GM18858 (cell line): Measurements from ENCODE around the gene THOP1.

ENCODE experiments used
- ATAC-seq: cut with Tn5 transposase; IDR thresholded peaks from one replicate; pipeline ENCODE4 v1.9.1; 2021; ENCODE audit not compliant: unreplicated experiment

Gene THOP1

DNA sequence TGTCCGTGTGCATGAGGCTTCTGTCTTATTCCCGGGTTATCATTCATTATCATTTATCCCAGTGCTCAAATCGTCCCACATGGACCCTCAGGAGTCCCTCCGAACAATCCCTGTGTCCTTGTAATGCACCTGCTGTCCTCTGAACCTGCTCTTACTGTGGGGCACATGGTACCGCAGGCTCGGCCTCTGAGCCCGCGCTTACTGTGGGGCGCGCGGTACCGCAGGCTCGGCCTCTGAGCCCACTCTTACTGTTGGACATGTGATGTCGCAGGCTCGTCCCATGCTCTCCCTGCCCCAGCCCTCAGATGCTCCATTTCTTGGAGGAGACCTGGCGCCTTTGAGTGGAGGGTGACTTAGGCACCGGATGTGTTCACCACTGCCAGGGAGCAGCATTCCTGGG, 17.5 kb downstream of the THOP1 start:
- no peak for ATAC-seq

DNA sequence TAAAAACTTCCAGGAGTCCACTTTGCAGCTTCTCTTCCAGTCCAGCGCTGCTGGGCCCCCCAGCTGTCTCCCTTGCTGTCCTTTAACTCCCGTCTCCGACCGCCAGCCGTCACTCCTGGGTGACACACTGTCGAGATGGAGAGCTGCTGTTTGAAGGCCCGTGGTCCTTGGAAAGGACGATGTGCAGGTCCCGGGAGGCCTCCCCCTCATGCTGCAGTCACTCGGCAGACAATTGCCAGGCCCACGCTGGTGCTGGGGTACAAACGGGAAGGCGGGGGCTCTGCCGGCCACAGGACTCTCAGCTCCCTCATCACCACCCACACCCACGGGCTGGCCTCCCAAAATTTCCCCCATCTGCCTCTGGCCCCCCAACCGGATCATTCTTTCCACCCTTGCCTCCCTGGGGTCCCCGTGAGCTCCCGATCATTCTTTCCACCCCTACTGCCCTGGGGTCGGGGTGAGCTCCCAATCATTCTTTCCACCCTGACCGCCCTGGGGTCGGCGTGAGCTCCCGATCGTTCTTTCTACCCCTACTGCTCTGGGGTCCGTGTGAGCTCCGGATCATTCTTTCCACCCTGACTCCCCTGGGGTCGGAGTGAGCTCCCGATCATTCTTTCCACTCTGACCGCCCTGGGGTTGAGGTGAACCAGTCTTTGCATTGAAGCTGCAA, 18.3 kb downstream of the THOP1 start:
- ATAC-seq, result no peak

DNA sequence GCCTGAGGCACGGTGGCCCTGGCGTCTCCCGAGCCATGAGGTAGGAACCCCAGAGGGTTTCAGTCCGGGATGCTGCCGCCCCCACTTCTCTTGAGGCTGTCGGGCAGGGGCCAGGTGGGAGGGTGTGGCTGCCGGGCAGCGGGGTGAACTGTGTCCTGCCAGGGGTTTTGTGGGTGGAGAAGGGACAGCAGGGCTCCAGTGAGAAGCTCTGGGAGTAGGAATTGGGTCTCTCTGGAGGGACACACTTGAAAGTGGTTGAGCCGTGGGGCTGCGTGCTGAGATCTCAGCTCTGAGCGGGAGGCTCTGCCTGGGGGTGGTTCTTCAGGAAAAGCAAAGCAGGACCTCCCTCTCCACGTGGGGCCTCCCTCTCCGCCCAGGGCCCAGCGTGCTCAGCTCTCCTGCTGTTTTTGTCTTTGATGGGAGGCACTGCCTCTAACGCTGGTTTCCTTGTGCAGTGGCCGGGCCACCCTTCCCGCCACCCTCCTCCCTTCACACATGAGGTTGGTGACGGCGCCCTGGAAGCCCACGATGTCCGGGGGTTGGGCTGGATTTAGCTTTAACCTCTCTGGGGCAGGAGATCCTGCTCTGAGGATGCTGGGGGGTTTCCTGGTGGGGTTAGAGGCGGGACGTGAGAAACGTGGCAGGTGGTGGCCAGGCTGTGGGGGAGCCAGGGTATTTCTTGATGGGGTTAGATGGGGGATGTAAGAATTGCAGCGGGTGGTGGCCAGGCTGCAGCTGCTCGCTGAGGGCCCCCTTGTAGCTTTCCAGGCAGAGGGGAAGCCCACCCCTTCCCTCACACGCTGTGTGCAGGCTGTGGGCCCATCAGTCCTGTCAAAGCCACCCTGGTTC, 19.1 kb downstream of the THOP1 start:
- no peak for ATAC-seq

DNA sequence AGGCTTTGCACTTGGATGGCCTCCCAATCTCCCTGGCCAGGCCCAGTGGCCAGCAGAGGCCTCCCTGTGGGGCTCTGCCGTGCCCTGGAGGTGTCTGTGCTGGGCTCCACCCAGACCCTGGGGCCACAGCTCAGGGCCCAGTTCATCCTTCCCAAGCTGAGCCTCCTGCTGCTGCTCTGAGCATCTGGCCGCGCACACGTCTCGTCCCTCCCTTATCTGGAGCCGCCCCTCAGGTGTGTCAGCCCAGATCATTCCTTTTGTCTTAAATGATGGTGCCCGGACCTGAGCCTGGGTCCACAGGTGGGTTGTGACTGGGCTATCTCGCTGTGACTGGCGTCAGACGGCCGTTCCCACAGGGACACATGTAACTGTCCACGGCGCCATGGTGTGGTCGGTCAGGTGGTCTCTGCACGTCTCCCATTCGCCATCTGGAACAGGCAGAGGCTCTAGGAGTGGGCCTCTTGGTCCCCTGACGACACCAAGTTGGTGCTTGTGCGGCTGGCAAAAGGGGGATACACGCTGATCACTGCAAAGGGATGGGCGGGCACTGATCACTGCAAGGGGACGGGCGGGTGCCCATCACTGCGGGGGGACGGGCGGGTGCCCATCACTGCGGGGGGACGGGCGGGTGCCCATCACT, 20.1 kb downstream of the THOP1 start:
- ATAC-seq, result no peak

DNA sequence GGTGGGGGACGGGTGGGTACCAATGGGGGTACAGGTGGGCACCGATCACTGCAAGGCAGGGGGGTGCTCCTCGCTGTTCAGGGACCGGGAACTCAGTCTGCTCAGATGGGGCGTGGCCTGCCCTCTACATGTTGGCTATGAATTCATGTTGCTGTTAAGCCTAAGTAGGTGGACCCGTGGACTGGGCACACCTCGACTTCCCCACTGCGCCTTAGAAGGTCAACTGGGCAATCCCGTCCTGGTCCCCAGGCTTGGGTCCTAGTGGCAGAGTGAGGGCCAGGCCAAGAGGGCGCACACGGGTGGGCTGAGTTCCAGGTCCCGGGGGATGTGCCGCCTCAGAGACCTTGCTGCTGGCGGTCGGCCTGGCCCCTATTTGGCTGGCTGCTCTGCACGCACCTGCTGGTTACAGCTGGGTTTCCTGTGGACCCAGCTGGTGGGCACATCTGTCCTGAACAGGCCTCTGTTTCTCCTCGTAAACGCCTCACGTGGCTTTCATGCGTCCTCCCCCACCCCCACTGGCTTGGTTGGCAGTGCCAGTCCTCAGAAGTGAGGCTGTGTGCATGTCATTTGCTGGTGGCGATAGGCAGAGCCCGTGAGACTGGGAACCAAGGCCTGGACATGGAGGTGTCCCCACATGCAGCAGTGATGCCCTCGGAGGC, 20.8 kb downstream of the THOP1 start:
- no peak for ATAC-seq

DNA sequence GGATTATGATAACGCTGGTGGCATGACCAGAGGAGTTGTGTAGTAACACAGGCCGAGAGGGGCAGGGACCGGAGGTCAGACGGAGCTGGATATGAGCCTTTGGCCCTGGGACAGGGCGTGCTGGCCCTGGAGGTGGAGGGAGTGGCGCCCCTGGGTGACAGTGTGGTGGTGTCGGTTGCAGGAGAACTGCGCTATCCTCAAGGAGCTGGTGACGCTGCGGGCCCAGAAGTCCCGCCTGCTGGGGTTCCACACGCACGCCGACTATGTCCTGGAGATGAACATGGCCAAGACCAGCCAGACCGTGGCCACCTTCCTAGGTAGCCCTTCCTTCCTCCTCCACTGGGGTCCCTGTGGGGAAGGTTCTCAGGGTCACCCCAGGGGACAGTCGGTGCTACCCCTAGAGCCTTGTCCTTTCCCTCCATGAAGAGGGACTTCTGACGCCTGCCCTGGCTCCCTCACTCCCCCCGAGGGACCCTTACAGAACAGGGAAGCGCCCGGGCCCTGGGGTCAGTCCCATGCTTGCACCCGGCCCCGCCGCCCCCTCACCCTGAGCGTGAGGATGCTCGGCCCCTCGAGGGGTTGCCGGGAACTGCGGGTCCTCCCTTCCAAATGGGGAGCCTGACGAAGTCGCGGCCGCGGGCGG, 21.6 kb downstream of the THOP1 start:
- ATAC-seq, result no peak

DNA sequence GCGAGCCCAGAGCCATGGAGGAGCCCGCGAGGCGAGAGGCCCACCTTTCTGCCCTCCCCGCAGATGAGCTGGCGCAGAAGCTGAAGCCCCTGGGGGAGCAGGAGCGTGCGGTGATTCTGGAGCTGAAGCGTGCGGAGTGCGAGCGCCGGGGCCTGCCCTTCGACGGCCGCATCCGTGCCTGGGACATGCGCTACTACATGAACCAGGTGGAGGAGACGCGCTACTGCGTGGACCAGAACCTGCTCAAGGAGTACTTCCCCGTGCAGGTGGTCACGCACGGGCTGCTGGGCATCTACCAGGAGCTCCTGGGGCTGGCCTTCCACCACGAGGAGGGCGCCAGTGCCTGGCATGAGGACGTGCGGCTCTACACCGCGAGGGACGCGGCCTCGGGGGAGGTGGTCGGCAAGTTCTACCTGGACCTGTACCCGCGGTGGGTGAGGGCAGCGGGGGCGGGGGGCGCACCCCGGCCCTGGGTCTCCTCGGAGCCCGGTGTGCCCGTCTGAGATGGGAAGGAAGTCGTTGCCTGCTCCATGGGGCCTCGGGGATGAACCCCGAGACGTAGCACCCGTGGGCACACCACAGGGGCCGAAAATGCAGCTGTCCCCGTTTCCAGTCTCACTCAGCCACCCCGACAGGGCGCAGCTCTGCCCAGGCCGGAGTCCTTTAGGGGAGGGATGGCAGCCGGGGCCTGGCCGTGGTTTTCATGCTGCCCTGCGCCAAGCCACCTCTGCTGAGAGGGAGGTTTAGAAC, 22.3 kb downstream of the THOP1 start:
- no peak for ATAC-seq

DNA sequence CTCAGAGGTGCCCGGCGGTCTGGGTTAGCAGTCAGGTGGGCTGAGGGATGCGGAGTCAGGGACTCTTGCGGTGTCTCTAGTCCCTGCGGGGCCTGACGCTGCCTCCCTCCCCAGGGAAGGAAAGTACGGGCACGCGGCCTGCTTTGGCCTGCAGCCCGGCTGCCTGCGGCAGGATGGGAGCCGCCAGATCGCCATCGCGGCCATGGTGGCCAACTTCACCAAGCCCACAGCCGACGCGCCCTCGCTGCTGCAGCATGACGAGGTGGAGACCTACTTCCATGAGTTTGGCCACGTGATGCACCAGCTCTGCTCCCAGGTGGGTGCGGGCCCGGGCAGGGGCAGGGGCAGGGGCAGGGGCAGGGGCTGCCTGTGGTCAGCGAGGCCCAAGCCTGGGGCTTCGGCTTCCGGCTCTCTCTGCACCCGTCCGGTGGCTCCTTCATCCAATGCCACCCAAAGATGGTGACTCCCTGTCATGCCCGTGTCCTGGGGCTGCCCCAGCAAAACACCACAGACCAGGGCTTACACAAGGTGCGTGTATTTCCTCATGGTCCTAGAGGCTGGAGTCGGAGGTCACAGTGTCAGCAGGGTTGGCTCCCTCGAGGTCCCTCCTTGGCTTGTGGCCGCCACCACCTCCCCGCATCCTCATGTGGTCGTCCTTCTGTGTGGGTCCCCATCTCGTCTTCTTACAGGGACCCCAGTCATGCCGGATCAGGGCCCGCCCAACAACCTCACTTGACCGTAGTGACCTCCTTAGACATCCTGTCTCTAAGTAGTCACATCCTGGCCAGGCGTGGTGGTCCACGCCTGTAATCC, 23.0 kb downstream of the THOP1 start:
- ATAC-seq, result no peak

DNA sequence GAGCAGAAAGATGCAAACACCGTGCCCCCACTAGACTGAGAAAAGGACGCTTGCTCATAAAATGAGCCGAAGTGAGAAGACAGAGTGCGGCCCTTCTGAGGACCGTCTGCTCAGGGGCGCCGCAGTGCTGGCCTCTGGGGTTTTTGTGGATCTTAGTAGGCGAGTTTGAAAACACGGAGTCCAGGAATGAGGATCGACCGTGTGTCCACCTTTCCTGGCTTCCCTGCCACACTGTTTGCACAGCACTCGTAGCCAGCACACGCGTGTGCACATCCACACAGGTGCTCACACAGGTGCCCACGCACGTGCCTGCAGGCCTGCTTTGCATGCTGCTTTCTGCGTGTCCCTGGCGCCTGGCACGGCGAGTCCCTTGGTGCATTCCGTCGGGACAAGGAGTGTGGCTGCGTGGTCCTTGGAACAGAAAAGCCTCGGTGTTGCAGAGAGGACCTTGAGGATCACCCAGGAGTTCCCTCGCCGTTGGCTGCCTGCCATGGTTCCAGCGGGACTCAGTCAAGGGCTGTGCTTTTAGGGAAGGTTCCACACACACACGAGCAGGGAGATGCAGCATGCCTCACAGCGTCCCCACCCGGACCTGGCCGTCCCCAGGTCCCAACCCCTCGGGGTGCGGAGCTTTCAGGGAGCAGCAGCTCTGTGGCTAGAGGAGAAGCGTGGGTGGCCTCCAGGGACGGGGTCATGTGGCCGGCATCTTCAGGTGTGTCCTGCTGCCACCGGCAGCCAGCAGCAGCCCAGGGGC, 24.3 kb downstream of the THOP1 start:
- ATAC-seq, result no peak

DNA sequence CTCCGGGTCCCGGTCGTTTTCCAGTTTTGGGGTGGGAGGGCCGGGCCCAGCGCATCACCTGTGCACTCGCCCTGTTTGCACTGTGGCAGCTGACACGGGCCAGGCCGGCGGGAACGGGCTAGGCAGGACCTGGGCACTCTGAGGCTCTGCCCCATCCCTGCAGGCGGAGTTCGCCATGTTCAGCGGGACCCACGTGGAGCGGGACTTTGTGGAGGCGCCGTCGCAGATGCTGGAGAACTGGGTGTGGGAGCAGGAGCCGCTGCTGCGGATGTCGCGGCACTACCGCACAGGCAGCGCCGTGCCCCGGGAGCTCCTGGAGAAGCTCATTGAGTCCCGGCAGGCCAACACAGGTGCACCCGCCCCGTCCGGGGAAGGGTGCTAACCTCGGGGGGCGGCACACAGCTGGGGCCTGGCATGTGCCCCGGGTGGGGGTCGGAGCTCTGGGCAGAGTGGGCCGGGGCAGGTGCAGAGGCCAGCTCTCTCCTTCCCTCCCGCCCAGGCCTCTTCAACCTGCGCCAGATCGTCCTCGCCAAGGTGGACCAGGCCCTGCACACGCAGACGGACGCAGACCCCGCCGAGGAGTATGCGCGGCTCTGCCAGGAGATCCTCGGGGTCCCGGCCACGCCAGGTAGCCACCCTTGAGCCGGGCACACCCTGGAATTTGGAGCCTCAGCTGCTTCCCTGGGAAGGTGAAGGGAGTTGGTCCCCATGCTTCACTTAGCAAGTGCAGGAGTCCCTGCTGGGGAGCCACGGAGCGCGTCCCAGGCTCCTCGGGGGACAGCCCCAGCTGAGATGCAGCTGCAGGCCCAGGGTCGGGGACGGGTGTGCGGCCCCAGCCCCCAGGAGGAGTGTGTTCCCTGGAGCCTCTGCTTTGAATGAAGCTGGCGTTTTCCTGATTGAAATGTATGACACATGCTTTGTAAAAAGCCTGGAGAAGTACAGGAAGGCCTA, 25.1 kb downstream of the THOP1 start:
- ATAC-seq, result no peak

DNA sequence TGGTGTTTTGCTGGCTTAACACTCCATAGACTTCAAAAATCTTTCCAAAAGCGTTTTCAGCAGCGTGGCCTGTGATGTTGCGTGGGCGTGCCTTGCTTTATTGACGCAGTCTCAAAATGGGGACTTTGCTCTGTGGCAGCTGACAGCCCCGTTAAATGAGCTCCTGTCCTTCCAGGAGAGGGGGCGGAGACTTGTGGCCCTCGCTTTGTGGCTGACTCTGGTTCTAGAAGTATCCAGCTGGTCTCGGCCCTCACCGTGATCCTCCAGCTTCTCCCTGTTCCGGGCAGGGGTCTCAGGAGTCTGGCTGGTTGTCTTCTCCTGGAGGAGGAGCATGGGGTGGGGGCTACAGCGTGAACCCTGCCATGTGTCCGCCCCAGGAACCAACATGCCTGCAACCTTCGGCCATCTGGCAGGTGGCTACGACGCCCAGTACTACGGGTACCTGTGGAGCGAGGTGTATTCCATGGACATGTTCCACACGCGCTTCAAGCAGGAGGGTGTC, 26.0 kb downstream of the THOP1 start:
- ATAC-seq, result no peak

DNA sequence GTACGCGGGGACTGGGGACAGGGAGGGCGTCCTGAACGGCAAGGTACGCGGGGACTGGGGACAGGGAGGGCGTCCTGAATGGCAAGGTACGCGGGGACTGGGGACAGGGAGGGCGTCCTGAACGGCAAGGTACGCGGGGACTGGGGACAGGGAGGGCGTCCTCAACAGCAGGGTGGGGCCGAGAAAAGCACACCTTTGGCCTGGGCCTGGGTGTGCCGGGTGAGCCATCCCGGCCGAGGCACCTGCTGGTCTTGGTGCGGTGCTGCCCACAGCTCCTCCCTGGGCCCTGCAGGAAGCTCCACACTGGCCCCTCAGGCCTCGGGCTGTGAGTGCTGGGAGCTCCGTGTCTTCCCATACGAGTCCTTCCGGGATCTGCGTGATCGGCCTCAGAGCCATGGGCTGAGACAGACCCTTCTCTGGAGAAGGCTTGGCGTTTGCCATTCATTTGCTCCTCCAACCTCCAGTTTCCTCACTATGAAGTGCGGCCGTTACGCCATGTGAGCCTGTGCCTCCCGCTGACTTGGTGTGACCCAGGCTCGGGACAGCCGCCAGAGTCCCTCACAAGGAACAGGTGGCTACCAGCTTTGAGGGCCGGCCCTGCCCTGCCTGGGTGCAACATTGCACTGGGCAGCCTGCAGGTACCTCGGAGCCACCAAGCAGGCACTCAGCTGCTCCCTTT, 26.6 kb downstream of the THOP1 start:
- no peak for ATAC-seq

DNA sequence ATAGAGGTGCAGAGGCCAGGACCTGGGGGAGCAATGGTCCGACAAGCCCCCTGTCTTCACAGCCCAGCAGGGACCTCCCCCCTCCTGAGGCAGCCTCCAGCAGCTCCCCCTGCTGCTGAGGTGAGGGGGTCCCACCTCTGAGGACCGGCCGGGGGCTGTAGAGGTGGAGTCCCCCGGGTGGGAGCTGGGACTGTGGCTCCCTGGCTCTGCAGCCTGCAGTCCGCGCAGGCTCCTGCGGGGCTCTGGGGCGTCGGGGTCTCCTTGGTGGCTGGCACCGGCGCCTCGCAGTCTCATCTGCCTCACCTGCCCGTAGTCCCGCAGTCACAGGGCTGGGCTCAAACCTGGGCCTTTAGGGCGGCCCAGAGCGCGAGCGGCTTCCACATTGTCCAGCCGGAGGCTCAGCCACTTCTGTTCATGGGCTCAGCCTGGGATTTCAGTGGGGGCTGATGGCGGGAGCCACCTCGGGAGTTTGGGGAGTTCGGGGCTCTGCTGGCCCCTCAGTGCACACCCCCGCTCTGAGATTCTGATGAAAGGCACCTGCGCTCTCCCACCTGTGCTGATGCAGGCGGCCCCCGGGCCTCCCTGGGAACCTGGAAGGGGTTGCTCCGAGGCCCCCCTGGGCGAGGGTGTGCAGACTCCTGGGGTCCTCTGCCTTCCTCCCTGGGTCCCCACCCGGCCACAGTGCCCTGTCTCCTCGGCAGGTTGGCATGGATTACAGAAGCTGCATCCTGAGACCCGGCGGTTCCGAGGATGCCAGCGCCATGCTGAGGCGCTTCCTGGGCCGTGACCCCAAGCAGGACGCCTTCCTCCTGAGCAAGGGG, 27.3 kb downstream of the THOP1 start:
- ATAC-seq, result no peak

DNA sequence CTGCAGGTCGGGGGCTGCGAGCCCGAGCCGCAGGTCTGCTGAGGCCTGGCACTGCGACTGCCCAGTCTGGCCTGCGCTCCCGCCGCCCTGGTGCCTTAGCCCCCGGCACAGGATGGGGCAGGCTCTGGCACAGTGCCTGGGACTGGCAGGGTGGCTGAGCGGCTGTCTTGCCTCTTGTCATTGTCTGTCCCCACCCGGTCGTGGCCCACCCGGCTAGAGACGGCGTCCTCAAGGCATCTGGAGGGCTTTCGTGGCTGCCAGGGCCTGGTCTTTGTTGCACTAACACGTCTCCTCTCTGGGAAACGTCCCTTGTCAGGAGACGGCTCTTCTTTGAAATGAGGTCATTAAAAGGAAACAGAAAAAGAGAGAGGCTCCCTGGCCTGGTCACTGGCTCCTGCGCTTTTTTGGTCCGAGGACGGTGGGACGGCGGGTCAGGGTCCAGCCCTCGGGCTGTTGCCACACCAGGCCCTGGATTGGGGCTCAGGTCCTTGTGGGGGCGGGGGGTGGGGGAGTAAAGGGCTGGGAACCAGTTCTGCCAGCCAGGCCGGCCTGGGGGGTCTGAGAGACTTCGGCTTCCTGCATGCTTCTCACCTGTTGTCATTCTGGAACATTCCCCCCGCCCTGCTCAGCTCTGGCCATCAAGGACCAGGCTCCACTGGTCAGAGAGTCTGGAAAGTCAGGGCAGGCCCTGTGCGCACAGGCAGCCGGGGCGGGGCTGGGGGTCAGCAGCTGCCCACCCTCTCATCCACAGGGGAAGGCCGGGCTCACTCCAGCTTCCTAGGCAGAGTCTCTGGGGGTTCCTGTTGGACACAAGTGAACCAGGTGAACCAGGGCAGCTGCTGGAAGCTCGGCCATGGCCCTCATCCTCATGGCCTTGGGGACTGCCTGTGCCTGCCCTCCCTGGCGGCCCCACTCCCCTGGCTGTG, 28.2 kb downstream of the THOP1 start:
- no peak for ATAC-seq

DNA sequence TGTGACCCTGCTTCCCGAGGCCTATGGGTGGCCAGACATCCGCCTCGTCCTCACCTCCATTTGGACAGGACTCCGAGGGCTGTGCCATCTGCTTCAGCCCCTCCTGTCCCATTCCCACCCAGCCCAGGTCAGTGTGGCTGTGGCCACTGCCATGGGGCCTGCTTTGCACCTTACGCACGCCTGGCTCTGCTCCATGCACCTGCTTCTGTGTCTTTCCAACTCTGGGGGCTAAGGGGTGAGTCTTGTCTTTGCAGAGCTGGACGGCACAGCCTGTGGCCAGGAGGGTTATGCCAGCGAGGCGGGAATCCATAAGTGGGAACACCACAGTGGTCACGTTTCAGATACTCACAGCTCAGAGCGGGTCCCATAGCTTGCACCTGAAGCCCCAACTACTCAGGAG, 29.1 kb downstream of the THOP1 start:
- ATAC-seq, result no peak
